Activated T-cell treated with anti-CD3 and anti-CD28 coated beads, Interleukin-2, amount 50 U/mL, for 4 hours (primary cell): ENCODE measurements around the gene ALDH4A1. TPM values are rescaled to one million over a fixed set of nuclear protein-coding genes. Genes with fewer than 3 reads are reported as not detected.
"Not testable (repeated sequence)": the region's sequence is repeated elsewhere in the genome, so short reads cannot be mapped to it uniquely, and the experiment has no call there.

ENCODE experiments used
- ATAC-seq, 2 donors: fragments of 200-7000 bp; cut with Tn5 transposase; one replicate each; pipeline ENCODE4 v1.10.0; 2021
- DNase-seq: peaks from one replicate; pipeline ENCODE4 v3.0.0-alpha.2; 2020
- H3K27me3 Mint-ChIP-seq: one replicate; pipeline ENCODE4 v1.8.0; 2021; ENCODE audit warnings: low read depth, mixed read lengths
- H3K36me3 Mint-ChIP-seq: one replicate; pipeline ENCODE4 v1.8.0; 2022; ENCODE audit warnings: mixed read lengths; ENCODE audit not compliant: insufficient read depth
- H3K4me1 Mint-ChIP-seq: one replicate; pipeline ENCODE4 v1.8.0; 2021; ENCODE audit warnings: low read depth, mixed read lengths
- H3K4me3 Mint-ChIP-seq: one replicate; pipeline ENCODE4 v1.8.0; 2021; ENCODE audit warnings: mild to moderate bottlenecking, moderate library complexity, mixed read lengths
- H3K9me3 Mint-ChIP-seq: one replicate; pipeline ENCODE4 v1.8.0; 2021; ENCODE audit warnings: mixed read lengths
- total RNA-seq, 3 donors: library from RNA; stranded (reverse); gene quantifications; one replicate each; pipeline ENCODE4 v1.2.1, GENCODE V29; 2021

Gene ALDH4A1
- total RNA-seq, 3 donors from 2014 or later, result 4.2 to 4.6 (median 4.4) TPM

- Mint-ChIP-seq H3K4me1 (no peaks in the 10 kb centered on the region), H3K27me3 (no peaks in the 10 kb centered on the region)
- no peak for ATAC-seq
Measured at GRCh38 chr1:18874600-18874999, 27.8 kb downstream of the ALDH4A1 start.

GRCh38 chr1:18874036-18874435 is 28.3 kb downstream of the ALDH4A1 start:
- no peaks in the 10 kb centered on the region for H3K36me3 Mint-ChIP-seq
- H3K27me3 Mint-ChIP-seq, result no peaks in the 10 kb centered on the region
- ATAC-seq, result no peak
- no peaks in the 10 kb centered on the region for H3K9me3 Mint-ChIP-seq
- H3K4me3 Mint-ChIP-seq, result no peak overlapping the region
- DNase-seq, result no peak
- H3K4me1 Mint-ChIP-seq, result no peaks in the 10 kb centered on the region

More at GRCh38 chr1:18874600-18874999, 27.8 kb downstream of the ALDH4A1 start:
- no peak for DNase-seq
- no peaks in the 10 kb centered on the region for H3K36me3 Mint-ChIP-seq
- no peaks in the 10 kb centered on the region for H3K9me3 Mint-ChIP-seq
- H3K4me3 Mint-ChIP-seq, result no peak overlapping the region

- no peak for ATAC-seq
- no peaks in the 10 kb centered on the region for H3K9me3 Mint-ChIP-seq
- DNase-seq, result no peak
- H3K4me1 Mint-ChIP-seq, result no peaks in the 10 kb centered on the region
- no peak overlapping the region for H3K4me3 Mint-ChIP-seq
- peaks cover 2% of the 10 kb centered on the region for H3K27me3 Mint-ChIP-seq
- H3K36me3 Mint-ChIP-seq, result no peaks in the 10 kb centered on the region
Measured at GRCh38 chr1:18872071-18872611, 30.2 kb downstream of the ALDH4A1 start.

GRCh38 chr1:18871401-18872070 is 30.8 kb downstream of the ALDH4A1 start:
- H3K27me3 Mint-ChIP-seq, result peaks cover 6% of the 10 kb centered on the region
- no peaks in the 10 kb centered on the region for H3K36me3 Mint-ChIP-seq
- no peaks in the 10 kb centered on the region for H3K9me3 Mint-ChIP-seq
- no peak for ATAC-seq
- no peak for DNase-seq
- H3K4me3 Mint-ChIP-seq, result no peak overlapping the region
- H3K4me1 Mint-ChIP-seq, result no peaks in the 10 kb centered on the region

- no peak for ATAC-seq
- no peak for DNase-seq
- Mint-ChIP-seq H3K4me3 (no peak overlapping the region), H3K36me3 (no peaks in the 10 kb centered on the region), H3K9me3 (no peaks in the 10 kb centered on the region), H3K27me3 (peaks cover 9% of the 10 kb centered on the region), H3K4me1 (no peaks in the 10 kb centered on the region)
Measured at GRCh38 chr1:18870957-18871356, 31.4 kb downstream of the ALDH4A1 start.

- not testable (repeated sequence) for ATAC-seq, H3K4me3 Mint-ChIP-seq, H3K36me3 Mint-ChIP-seq, DNase-seq, H3K4me1 Mint-ChIP-seq, H3K9me3 Mint-ChIP-seq
- H3K27me3 Mint-ChIP-seq, result peaks cover 11% of the 10 kb centered on the region
Measured at GRCh38 chr1:18870595-18870865, 31.8 kb downstream of the ALDH4A1 start.

GRCh38 chr1:18869847-18870594 is 32.3 kb downstream of the ALDH4A1 start:
- H3K27me3 Mint-ChIP-seq, result peaks cover 12% of the 10 kb centered on the region
- no peaks in the 10 kb centered on the region for H3K9me3 Mint-ChIP-seq
- no peaks in the 10 kb centered on the region for H3K4me1 Mint-ChIP-seq
- H3K4me3 Mint-ChIP-seq, result no peak overlapping the region
- DNase-seq (no peak), ATAC-seq (no peak)
- H3K36me3 Mint-ChIP-seq, result no peaks in the 10 kb centered on the region

- ATAC-seq (no peak), DNase-seq (no peak)
- Mint-ChIP-seq H3K36me3 (no peaks in the 10 kb centered on the region), H3K4me3 (no peak overlapping the region), H3K9me3 (no peaks in the 10 kb centered on the region), H3K27me3 (peaks cover 12% of the 10 kb centered on the region), H3K4me1 (no peaks in the 10 kb centered on the region)
Measured at GRCh38 chr1:18868801-18869424, 33.4 kb downstream of the ALDH4A1 start.

- no peaks in the 10 kb centered on the region for H3K9me3 Mint-ChIP-seq
- H3K4me1 Mint-ChIP-seq, result no peaks in the 10 kb centered on the region
- no peak overlapping the region for H3K4me3 Mint-ChIP-seq
- ATAC-seq (no peak), DNase-seq (no peak)
- no peaks in the 10 kb centered on the region for H3K36me3 Mint-ChIP-seq
- peaks cover 12% of the 10 kb centered on the region for H3K27me3 Mint-ChIP-seq
Measured at GRCh38 chr1:18868354-18868753, 34.0 kb downstream of the ALDH4A1 start.

GRCh38 chr1:18866846-18867245 is 35.5 kb downstream of the ALDH4A1 start:
- no peaks in the 10 kb centered on the region for H3K36me3 Mint-ChIP-seq
- no peaks in the 10 kb centered on the region for H3K4me1 Mint-ChIP-seq
- DNase-seq (no peak), ATAC-seq (no peak)
- no peak overlapping the region for H3K4me3 Mint-ChIP-seq
- no peaks in the 10 kb centered on the region for H3K9me3 Mint-ChIP-seq
- H3K27me3 Mint-ChIP-seq, result peaks cover 12% of the 10 kb centered on the region

GRCh38 chr1:18866314-18866713 is 36.0 kb downstream of the ALDH4A1 start:
- H3K27me3 Mint-ChIP-seq, result peaks cover 12% of the 10 kb centered on the region
- no peak overlapping the region for H3K4me3 Mint-ChIP-seq
- DNase-seq (no peak), ATAC-seq (no peak)
- no peaks in the 10 kb centered on the region for H3K9me3 Mint-ChIP-seq
- H3K36me3 Mint-ChIP-seq, result no peaks in the 10 kb centered on the region
- no peaks in the 10 kb centered on the region for H3K4me1 Mint-ChIP-seq

GRCh38 chr1:18865176-18865575 is 37.2 kb downstream of the ALDH4A1 start:
- Mint-ChIP-seq H3K4me1 (no peaks in the 10 kb centered on the region), H3K9me3 (no peaks in the 10 kb centered on the region), H3K36me3 (no peaks in the 10 kb centered on the region), H3K27me3 (peaks cover 12% of the 10 kb centered on the region), H3K4me3 (no peak overlapping the region)
- DNase-seq, result no peak
- ATAC-seq, result no peak

- no peaks in the 10 kb centered on the region for H3K36me3 Mint-ChIP-seq
- no peaks in the 10 kb centered on the region for H3K9me3 Mint-ChIP-seq
- no peaks in the 10 kb centered on the region for H3K4me1 Mint-ChIP-seq
- ATAC-seq (no peak), DNase-seq (no peak)
- H3K27me3 Mint-ChIP-seq, result peaks cover 6% of the 10 kb centered on the region
- H3K4me3 Mint-ChIP-seq, result no peak overlapping the region
Measured at GRCh38 chr1:18861590-18861989, 40.8 kb downstream of the ALDH4A1 start.

GRCh38 chr1:18861082-18861481 is 41.3 kb downstream of the ALDH4A1 start:
- Mint-ChIP-seq H3K9me3 (no peaks in the 10 kb centered on the region), H3K27me3 (peaks cover 5% of the 10 kb centered on the region), H3K4me1 (no peaks in the 10 kb centered on the region), H3K36me3 (no peaks in the 10 kb centered on the region), H3K4me3 (no peak overlapping the region)
- ATAC-seq (no peak), DNase-seq (no peak)

- Mint-ChIP-seq H3K36me3 (no peaks in the 10 kb centered on the region), H3K27me3 (peaks cover 5% of the 10 kb centered on the region), H3K4me1 (no peaks in the 10 kb centered on the region), H3K4me3 (no peak within 1 kb of the TSS), H3K9me3 (no peaks in the 10 kb centered on the region)
- ATAC-seq (no peak), DNase-seq (no peak)
Measured at GRCh38 chr1:18859560-18859959, 42.8 kb downstream of the ALDH4A1 start, which contains the start of gene TAS1R2. TAS1R2 (minus strand) TSS chr1:18859660; CDS start chr1:18859660, 0 bp downstream.
